Measurements from ENCODE around the gene HDAC4.

DNA sequence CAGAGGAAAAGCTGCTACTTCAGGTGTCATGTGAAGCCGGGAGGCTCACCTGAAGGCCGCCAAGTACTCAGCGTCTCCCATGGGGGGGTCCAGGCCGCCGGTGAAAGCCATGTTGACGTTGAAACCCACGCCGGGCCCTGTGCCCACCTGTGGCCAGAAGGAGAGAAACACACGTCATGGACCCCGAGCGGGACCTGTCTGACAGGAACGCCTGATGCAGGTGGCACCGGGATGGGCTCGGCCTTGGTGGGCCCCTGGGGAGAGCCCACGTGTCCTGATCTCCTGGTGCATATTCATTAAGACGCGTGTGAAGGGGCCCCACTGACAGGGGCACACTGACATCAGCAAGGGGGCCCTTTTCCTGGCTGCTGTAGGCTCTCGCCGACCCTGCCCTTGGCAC, 319.8 kb downstream of the HDAC4 start:
- TF ChIP-seq CTCF (IDR thresholded peaks at IDR 0.05) (no peak), POLR2A (IDR thresholded peaks at IDR 0.05) (no peak)
